Gastroesophageal sphincter (tissue), 3 donors: Measurements from ENCODE around the gene RABGGTA.

Experiments used
- CTCF ChIP-seq, 4 experiments: fragments of 200-600 bp in 2 of 4; fragments of 450-650 bp in 2 of 4; sonication (generic) in 1 of 4; IDR thresholded peaks; one replicate each; pipeline ENCODE4 v1.5.1; 2017 to 2019; ENCODE audit warnings: antibody characterized with exemption in 4 of 4, mild to moderate bottlenecking in 2 of 4, moderate library complexity in 2 of 4
- POLR2A ChIP-seq, 2 donors: fragments of 450-650 bp; IDR thresholded peaks; one replicate each; pipeline ENCODE4 v1.6.1; 2017; ENCODE audit warnings: antibody characterized with exemption in 2 of 2, mild to moderate bottlenecking in 2 of 2, moderate library complexity in 1 of 2

GRCh38 chr14:24284501-24285035 is 13.2 kb upstream of the RABGGTA start:
- TF ChIP-seq CTCF (IDR thresholded peaks at IDR 0.05): no peak
- TF ChIP-seq POLR2A (IDR thresholded peaks at IDR 0.05): no peak
